Measurements from ENCODE around the gene LIF.
A peak's percentile ranks its signal among the peaks of the same experiment; 100 is the strongest.

Gene LIF

GRCh38 chr22:30262917-30263741 is 16.6 kb upstream of the LIF start:
- DNase-seq = peak; percentile 31

- no peak for DNase-seq
These were observed 15.6 kb upstream of the LIF start for GRCh38 chr22:30262112-30262511.

- no peak for DNase-seq
These were observed 14.6 kb upstream of the LIF start for GRCh38 chr22:30261134-30261533.

GRCh38 chr22:30260682-30261081 is 14.1 kb upstream of the LIF start:
- DNase-seq = no peak

GRCh38 chr22:30260276-30260675 is 13.7 kb upstream of the LIF start:
- DNase-seq = no peak

- no peak for DNase-seq
These were observed 7.8 kb upstream of the LIF start for GRCh38 chr22:30254314-30254713.

GRCh38 chr22:30253205-30253852 is 6.8 kb upstream of the LIF start:
- peak; percentile 46 for DNase-seq

- DNase-seq = no peak
These were observed 6.0 kb upstream of the LIF start for GRCh38 chr22:30252411-30253204.

- no peak for DNase-seq
These were observed 5.2 kb upstream of the LIF start for GRCh38 chr22:30251711-30252110.

GRCh38 chr22:30250661-30251267 is 4.2 kb upstream of the LIF start:
- no peak for DNase-seq

- no peak for DNase-seq
These were observed 3.5 kb upstream of the LIF start for GRCh38 chr22:30250039-30250565.

- DNase-seq = no peak
These were observed 2.8 kb upstream of the LIF start for GRCh38 chr22:30249049-30250038.

- DNase-seq = no peak
These were observed 1.9 kb upstream of the LIF start for GRCh38 chr22:30248484-30248883.

- no peak for DNase-seq
These were observed 1.4 kb upstream of the LIF start for GRCh38 chr22:30247974-30248373.

GRCh38 chr22:30247561-30247960 is 1.0 kb upstream of the LIF start:
- DNase-seq = no peak

- DNase-seq = no peak
These were observed 336 bp upstream of the LIF start for GRCh38 chr22:30246814-30247376.

GRCh38 chr22:30245181-30245984 is 1.2 kb downstream of the LIF start:
- no peak for DNase-seq

- no peak for DNase-seq
These were observed 1.9 kb downstream of the LIF start for GRCh38 chr22:30244641-30245040.

GRCh38 chr22:30244066-30244465 is 2.5 kb downstream of the LIF start:
- DNase-seq = no peak

GRCh38 chr22:30243661-30244060 is 2.9 kb downstream of the LIF start:
- no peak for DNase-seq

Measured in NCI-H510A (cell line).